Measurements from ENCODE around the gene MAPK10. TPM values are rescaled to one million over a fixed set of nuclear protein-coding genes. Genes with fewer than 3 reads are reported as not detected.

MAPK10 gene
- total and polyA plus RNA-seq, 2 of the 8 experiments (the other 6 are each of a cell fraction or from before 2014, with no cell fraction given), result 2.5 to 3.1 TPM

GRCh38 chr4:86242677-86243076 lies 117.2 kb downstream of the MAPK10 start (continued):
- TF ChIP-seq SUZ12 (IDR thresholded peaks at IDR 0.05; ENCODE audit: low read length), result no peak
- TF ChIP-seq CBX5 (IDR thresholded peaks at IDR 0.05; ENCODE audit: low read depth, low read length), result no peak
- no peak for TF ChIP-seq TCF12 (IDR thresholded peaks at IDR 0.05; ENCODE audit: low read depth, low read length)
- TF ChIP-seq HDAC2 (IDR thresholded peaks at IDR 0.05; ENCODE audit: borderline replicate concordance in 1 of 2, low read depth in 2 of 2, low read length in 2 of 2), result no peak
